GM18508 (cell line): ENCODE data around the gene PLXNA3.

Experiments
- ATAC-seq: cut with Tn5 transposase; IDR thresholded peaks from one replicate; pipeline ENCODE4 v1.9.1; 2021; ENCODE audit warnings: moderate number of reproducible peaks; ENCODE audit not compliant: insufficient read depth, unreplicated experiment

PLXNA3 gene

DNA sequence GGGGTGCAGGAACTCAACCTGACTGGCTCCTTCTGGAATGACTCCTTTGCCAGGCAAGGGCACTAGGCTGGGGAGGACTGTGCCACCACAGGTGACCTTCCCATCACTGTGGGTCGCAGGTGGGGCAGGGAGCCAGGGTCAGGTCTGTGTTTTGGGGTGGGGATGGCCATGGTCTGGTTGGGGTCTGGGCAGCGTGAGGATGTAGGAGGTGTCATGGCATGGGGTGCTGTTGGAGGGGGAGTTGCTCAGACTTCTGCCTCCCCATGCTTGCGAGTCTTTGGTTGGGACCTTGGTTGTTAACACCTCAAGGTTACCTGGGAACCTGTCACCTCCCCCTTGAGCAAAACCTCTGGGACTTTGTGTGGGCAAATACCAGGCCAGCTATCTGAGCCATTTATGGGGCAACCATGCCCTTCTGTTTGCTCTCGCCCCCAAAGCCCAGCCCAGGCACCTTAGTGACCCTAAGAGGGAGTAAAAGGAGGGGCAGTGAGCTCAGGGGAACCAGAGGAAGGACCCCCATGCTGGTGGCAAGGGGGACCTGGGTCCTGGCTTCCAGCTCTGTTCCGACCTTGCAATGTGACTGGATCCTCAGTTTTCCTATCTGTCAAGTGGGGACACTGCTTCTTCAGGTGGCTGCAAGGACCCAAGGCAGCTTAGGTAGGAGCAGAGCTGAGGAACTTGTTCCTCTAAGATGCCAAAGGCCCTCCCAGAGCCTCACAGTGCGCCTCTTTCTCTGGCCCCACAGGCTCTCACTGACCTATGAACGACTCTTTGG, 23.5 kb upstream of the PLXNA3 start:
- ATAC-seq = no peak

- ATAC-seq = no peak
These were observed 22.8 kb upstream of the PLXNA3 start for GRCh38 chrX:154435171-154435733.

- ATAC-seq = no peak
These were observed 21.6 kb upstream of the PLXNA3 start for GRCh38 chrX:154436374-154436982.

- no peak for ATAC-seq
These were observed 20.9 kb upstream of the PLXNA3 start, which contains the start of gene GDI1 for GRCh38 chrX:154436983-154437752. TSS of gene GDI1 (plus strand) at chrX:154437154. CDS start at chrX:154437255, 101 bp downstream.

DNA sequence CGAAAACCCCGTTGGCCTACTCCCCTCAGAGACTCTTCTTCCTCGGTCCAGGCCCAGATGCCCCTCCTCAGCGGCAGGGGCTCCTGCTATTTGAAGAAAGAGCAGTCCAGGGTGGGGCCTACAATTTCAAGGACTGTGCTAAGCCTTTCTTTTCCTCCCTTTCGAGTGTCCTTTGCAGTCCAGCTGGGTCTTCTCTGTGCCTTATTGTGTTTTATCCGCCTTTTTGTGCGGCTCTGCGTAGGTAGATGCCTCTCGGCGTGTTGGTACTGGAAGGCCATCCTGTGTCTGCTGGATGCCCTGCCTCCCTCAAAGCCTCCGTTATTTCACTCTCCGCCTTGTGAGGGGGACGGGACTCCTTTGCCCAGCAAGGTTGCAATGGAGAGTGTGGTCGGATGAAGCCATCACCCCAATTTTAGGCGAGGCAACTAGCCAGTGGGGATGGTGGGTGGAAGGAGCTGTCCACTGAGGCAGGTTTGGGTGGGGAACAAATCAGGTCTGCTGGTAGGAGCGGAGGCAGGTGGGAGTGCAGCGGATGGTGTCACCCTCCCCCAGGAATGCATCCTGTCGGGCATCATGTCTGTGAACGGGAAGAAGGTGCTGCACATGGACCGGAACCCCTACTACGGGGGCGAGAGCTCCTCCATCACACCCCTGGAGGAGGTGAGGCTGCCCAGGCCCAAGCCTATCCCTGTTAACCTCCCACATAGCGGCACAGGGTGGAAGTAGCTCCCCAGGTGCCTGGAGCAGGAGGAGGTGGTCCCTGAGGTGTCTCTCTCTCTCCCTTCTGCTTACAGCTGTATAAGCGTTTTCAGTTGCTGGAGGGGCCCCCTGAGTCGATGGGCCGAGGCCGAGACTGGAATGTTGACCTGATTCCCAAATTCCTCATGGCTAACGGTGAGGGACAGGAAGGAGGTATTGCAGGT, 19.8 kb upstream of the PLXNA3 start:
- no peak for ATAC-seq

GRCh38 chrX:154439841-154440240, 18.2 kb upstream of the PLXNA3 start:
- ATAC-seq = no peak

GRCh38 chrX:154440623-154441357, 17.3 kb upstream of the PLXNA3 start:
- no peak for ATAC-seq

GRCh38 chrX:154441564-154441963, 16.5 kb upstream of the PLXNA3 start:
- no peak for ATAC-seq

DNA sequence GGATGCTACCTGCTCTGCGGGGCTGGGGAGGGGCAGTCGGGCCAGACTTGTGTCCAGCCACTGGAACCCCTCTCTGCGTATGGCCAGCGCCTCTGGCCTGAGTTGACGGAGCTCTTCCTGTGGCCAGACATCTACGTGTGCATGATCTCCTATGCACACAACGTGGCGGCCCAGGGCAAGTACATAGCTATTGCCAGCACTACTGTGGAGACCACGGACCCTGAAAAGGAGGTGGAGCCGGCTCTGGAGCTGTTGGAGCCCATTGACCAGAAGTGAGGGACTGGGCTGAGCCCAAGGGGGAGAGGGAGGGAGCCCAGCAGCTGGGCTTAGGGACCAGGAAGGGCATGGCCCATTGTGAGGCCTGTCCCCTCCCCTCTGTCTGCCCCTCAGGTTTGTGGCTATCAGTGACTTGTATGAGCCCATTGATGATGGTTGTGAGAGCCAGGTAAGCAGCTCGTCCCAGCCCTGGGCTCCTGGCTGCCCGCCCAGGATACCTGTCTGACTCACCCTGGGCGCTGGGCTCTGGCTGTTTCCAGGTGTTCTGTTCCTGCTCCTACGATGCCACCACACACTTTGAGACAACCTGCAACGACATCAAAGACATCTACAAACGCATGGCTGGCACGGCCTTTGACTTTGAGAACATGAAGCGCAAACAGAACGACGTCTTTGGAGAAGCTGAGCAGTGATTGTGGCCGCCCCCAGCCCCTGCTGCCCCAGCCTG, 15.9 kb upstream of the PLXNA3 start:
- no peak for ATAC-seq

- ATAC-seq = no peak
These were observed 14.6 kb upstream of the PLXNA3 start for GRCh38 chrX:154443479-154443910.

DNA sequence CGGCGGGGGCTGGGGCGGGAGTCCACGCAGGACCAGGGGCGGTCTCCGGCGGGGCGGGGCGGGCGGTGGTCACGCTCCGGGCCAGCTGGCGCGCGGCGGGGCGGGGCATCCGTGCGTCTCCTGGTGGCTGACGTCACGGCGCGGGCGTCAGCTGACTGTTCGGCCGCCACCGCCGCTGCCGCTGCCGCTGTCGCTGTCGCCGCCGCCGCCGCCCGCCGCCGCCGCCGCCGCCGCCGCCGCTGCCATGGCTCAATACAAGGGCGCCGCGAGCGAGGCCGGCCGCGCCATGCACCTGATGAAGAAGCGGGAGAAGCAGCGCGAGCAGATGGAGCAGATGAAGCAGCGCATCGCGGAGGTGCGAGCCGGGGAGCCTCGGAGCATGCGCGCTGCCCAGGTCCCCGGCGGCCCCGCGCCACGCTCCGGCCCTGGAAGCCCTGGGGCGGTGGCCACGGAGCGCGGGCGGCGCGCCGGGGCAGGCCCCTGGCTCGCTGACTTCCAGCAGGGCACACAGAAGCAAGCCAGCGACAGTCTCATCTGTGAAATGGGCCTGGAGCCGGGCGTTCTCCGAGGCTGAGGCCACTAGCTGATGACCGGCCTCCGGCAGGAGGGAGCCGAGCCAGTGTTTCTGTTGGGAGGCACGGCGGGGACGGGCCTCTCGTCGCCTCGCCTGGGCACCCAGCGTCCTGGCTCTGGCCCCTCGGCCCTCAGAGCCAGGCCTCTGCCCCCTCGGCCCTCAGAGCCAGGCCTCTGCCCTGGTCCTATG, 13.9 kb upstream of the PLXNA3 start, which contains the start of gene FAM50A:
Gene FAM50A (plus strand): TSS at position 150 of the 763 bp plus-strand sequence. CDS start 95 bp downstream, at position 245.
- ATAC-seq = no peak

DNA sequence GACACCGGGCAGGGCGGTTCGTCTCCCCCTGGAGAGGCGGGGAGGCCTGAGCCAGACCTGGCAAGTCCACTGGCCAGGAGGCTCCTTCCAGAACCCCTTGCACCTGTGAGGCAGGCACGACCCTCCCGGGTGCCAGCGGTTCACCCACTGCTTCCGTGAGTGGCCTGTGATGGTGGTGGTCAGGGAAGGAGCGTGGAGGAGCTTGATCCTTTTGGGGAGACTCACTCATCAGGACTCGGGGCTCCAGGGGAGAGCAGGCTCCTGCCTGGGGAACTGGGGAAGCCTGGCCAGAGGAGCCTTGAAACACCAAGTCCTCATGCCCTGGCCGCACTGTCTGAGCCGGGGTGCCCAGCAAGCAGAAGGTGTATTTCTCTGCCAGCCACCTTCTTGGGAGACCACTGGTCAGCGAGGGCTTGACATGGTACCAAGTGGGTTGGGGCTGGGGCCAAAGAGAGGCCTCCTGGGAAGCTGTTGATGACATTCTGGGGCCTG, 13.3 kb upstream of the PLXNA3 start:
- no peak for ATAC-seq

DNA sequence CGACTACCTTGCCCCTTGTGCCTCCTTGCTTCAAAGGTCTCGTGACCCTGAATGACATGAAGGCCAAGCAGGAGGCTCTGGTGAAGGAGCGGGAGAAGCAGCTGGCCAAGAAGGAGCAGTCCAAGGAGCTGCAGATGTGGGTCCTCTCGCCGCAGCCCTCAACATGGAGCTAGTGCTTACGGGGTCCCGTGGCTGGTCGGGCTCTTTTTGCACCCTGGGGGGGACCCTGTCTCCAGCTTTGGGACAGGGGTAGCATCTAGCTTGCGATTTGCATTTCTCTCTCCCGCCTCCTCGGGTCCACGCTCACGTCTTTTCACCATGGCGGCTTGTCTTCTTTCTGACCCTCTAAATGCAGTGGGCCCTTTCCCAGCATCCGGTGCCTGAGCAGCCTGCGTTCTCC, 12.3 kb upstream of the PLXNA3 start:
- ATAC-seq = no peak

- no peak for ATAC-seq
These were observed 11.7 kb upstream of the PLXNA3 start for GRCh38 chrX:154446430-154446829.

GRCh38 chrX:154448484-154448883, 9.6 kb upstream of the PLXNA3 start:
- no peak for ATAC-seq

DNA sequence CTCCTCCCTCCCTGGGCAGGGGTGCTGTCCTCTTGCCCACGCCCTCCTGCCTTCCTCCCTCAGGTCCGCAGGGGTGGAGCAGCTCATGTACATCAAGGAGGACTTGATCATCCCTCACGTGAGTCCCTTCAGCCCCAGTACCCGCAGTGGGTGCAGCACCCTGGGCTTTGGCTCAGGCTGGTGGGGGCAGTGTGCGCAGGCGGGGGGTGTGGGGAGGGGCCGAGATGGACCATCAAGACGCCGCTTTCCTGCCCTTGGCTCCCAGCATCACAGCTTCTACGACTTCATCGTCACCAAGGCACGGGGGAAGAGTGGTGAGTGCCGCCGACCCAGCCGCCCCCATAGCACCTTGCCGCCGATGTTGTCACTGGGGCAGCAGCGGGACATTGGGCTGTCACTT, 8.5 kb upstream of the PLXNA3 start:
- no peak for ATAC-seq

DNA sequence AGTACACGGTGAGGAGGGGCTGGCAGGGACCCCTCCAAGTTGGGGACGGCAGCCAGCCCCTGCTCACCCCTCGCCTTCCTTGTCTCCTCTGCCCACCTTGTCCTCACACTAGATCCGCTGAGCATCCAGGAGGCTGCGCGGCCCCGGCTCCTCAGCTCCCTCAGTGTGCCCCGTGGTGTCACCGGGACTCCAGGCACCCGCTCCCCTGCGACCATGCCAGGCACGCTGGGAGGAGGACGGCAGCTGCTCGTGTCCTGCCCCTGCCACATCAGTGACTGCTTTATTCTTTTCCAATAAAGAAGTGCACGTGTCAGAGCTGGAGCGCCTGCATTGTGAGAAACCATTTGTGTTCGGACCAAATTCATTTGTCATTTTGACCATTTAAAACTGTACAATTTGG, 7.8 kb upstream of the PLXNA3 start:
- no peak for ATAC-seq
